NCI-H2029 (cell line): ENCODE results near the gene NSMF.

Experiments used
- DNase-seq: peaks from one replicate; lab custom pipeline; 2025; lab: John Stamatoyannopoulos, UW

The NSMF gene

DNA sequence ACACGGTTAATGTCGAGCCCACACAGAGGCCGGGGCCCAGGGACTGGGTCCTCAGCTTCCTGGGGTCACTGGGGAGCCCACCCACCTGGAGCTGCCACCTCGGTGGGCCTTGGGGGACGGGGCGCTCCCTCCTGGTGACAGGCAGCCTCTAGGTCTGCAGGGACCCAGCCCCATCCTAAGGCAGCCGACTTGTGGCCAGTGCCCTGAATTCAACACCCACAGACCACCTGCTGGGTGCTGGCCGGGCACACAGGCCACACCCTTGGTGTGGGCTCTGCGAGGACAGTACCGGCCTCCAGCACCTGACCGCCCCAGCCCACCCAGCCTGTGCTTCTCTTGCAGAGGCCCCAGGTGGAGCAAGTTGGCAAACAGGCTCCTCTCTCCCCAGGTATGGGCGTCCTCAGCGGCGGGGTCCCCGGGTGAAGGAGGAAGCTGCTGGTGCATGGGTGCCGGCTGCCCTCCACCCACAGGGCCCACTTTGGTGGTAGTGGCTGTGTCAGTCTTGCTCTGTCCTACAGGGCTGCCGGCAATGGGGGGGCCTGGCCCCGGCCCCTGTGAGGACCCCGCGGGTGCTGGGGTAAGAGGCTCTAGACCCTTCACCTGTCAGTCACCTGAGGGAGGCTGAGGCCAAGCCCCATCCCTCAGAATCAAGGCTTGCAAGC lies 26.3 kb downstream of the NSMF start:
- DNase-seq = no peak

DNA sequence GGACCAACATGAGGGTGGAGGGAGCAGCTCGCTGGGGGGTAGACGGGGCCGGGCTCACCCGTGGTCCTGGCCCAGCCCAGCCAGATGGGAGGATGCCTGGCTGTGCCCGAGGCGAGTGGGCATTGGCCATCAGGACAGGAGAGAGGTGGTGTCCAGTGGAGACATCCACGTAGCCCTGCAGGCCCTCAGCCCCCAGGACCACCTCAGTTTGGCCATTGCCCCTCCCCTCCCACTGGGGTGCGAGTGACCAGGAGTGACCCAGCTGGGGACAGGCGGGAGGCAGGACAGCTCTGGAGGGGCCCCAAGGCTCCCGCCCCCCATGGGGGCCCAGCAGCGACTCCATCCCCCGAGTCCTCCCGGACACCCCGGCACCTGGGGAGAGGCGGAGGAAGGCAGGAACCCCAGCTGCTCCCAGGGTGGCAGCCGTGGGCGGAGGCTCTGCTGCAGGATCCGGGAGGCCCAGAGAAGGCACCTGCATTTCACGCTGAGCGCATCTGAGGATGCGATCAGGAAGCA lies 27.7 kb downstream of the NSMF start:
- no peak for DNase-seq

DNA sequence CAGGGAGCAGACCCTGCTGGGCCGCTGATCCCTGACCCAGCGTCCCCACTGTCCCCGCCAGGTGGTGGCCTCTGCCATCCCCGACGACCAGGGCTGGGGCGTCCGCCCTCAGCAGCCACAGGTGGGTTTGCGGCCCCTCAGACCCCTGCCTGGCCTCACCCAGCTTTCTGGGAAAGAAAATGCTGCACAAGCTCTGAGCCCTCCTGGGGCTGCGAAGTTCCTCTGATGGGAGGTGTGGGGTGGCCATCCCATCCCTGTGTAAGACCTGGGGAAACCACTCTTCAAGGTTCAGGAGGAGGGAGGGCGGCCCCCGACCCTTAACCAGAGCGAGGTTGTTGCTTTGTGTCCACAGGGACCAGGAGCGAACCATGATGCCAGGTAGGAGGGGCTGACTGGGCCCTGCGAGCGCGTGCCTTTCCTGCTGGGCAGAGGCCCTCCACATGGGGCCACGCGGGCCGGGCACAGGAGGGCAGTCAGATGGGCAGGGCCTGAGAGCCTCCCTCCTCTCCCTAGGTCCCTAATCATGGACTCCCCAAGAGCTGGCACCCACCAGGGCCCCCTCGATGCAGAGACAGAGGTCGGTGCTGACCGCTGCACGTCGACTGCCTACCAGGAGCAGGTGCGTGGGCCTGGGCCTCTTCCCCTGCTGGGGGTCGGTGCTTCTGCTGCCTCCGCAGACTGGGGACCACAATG lies 28.3 kb downstream of the NSMF start:
- DNase-seq = no peak

DNA sequence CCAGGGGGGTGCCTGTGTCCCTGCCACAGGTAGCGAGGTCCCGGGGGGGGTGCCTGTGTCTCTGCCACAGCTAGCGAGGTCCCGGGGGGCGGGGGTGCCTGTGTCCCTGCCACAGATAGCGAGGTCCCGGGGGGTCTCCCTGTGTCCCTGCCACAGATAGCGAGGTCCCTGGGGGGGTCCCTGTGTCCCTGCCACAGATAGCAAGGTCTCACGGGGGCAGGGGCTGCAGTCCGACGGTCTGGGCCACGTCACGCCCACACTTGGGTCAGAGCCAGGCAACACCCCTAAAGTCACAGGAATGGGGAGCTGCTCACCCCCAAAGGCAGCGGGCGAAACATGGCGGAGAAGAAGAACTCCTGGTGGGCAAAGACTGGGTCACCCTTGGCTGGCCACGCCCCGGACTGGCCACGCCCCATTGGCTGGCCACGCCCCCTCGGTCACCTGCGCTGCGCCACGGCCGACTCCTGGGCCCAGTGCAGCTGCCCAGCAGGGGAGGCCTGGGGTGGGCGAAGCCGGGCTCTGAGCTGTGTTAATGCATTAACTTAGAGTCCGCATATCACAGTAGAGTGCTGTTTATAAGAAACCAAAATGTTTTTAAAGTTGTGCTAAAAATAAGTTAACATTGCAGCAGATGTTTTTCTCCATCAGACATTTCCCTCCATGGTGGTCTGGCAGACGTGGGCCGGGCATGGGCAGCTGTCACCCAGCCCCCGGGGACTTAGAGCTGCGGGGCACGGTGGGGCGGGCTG lies 29.0 kb downstream of the NSMF start:
- DNase-seq = peak; percentile 61

DNA sequence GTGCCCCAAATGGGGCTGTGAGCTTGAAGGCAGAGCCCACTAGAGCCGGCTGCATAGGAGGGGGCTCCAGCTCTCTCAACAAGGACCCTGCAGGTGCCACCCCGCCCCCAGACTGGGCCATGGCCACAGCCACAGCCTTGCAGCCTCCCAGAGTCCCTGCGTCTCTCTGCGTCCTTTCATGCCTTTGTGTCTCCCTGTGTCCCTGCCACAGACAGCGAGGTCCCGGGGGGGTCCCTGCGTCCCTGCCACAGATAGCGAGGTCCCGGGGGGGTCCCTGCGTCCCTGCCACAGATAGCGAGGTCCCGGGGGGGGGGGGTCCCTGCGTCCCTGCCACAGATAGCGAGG lies 29.6 kb downstream of the NSMF start:
- no peak for DNase-seq

DNA sequence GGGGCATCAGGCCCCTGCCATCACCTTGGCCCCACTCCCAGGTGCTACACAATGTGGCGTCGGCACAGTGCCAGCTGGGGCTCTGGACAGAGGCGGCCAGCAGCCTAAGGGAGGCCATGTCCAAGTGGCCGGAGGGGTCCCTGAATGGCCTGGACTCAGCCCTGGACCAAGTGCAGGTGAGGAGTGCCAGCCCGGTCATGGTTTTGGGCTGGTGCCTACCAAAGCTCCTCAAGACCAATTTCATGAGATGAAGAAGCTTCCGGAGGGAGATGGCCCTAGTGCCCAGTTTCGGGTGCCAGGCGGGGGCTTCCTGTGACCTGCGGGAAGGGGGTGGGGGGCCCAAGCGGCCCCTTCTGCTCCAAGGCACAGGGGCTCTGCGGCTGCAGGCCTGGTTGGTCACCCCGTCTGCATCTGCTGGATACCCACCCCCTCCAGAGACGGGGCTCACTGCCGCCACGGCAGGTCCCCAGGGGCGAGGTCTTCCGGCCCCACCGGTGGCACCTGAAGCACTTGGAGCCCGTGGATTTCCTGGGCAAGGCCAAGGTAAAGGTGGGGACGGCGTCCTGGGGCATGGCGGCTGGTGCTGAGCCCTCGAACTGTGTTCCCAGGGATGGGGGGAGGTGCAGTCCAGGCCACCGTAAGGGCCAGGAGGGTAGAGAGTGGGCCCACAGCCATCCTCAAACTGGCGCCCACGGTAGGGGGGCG lies 30.1 kb downstream of the NSMF start:
- peak; percentile 40 for DNase-seq

DNA sequence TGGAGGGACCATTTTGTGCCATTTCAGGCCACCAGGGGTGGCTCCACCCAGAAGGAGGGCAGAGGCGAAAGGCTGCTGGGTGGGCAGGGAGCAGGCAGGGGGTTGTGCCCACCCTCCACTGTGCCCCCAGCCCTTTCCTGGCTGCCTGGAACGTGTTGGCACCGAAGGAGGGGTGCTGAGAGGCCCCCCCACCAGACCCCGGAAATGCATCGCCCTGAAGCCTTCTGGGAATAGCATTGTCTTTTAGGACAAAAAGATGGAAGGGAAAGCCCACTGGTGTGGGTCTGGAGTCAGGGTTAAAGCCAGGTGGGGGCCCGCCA lies 30.9 kb downstream of the NSMF start:
- DNase-seq = no peak

DNA sequence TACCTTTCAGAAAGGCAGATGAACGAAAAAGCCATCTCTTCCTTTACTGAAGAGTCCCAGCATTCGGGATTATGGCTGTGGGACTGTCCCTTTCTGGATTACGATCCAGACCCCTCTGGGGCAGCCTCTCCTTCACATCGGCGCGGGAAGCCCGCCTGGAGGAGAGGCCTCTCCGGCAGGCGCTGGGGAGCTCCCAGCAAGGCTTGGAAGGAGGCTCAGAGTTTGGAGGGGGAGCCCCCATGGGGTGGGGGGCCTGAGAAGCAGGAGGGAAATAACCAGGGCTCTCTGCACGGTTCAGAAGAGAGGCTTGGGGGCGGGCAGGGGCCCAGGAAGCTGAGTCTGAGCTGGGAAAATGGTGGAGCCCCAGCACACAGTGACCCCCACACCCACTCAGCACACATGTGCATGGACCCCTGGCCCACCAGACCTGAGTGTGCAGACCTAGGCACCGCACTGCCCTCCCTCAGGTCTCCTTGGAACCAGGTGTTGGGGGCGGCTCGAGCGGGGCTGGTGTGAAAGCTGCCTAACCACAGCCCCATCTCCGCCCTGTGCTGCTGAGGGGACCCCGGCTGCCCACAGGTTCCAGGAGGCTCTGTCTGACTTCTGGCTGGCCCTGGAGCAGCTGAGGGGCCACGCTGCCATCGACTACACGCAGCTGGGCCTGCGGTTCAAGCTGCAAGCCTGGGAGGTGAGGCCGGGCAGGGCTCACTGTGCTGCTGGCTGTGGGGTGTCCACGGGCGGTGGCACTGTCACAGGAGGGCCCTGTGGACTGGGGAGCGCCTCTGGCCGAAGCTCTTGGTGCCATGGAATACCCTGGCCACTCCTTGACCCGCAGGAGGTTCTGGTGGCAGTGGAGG lies 31.5 kb downstream of the NSMF start:
- no peak for DNase-seq

DNA sequence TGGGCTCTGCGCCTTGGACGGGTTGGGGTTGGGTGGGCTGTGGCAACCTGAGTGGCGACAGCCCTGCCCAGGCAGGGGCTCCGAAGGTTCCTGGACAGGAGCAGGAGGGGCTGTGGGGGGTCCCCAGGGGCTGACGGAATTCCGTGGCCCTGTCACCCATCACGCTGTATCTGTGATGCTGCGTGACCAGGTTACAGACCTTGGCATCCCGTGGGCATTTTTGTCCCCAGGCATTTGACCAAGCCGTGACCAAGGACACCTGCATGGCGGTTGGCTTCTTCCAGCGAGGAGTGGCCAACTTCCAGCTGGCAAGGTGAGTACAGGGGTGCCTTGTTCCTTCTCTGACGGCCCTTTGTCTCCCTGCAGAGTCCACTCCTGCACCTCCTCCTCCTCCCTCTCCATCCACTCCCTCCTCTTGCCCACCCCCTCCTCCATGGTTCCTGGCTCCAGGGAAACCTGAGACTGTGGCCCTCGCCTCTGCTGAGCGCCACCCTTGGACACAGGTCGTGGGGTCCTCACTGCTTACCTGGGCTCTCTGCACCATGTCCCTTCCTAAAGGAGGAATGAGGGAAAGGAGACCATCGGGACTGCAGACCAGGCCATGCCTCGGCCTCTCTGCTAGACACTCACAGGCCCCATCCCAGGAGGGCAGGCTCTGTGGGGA lies 33.0 kb downstream of the NSMF start:
- no peak for DNase-seq

DNA sequence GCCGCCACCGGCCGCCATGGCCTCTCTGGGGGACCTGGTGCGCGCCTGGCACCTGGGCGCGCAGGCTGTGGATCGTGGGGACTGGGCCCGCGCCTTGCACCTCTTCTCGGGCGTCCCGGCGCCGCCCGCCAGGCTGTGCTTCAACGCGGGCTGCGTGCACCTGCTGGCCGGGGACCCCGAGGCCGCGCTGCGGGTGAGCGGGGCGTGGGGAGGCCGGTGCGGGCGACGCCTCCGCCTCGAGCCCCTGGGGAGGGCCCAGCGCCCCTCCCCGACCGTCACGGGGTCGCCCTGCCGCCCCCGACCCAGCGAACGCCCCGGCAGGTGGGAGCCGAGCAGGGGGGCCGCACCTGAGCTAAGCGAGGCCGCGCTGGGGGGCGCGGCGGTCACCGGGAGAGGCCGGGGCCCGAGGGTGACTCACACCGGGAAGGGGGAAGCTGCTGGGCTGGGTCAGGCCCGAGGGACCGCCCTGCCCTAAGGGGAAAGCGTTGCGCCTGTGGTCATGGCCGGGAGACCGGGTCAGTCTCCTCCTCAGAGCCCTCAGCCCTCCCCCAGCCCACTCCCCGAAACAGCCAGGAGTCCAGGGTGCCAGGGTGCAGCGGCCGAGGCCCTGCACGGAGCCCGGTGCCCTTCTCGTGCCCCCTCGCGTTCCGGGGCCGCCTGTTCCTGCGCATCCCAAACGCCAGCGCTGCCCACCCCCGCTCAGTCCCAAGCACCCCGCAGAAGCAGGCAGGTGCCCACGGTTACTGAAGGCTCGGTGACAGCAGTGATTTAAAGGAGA lies 35.4 kb downstream of the NSMF start:
- no peak for DNase-seq

DNA sequence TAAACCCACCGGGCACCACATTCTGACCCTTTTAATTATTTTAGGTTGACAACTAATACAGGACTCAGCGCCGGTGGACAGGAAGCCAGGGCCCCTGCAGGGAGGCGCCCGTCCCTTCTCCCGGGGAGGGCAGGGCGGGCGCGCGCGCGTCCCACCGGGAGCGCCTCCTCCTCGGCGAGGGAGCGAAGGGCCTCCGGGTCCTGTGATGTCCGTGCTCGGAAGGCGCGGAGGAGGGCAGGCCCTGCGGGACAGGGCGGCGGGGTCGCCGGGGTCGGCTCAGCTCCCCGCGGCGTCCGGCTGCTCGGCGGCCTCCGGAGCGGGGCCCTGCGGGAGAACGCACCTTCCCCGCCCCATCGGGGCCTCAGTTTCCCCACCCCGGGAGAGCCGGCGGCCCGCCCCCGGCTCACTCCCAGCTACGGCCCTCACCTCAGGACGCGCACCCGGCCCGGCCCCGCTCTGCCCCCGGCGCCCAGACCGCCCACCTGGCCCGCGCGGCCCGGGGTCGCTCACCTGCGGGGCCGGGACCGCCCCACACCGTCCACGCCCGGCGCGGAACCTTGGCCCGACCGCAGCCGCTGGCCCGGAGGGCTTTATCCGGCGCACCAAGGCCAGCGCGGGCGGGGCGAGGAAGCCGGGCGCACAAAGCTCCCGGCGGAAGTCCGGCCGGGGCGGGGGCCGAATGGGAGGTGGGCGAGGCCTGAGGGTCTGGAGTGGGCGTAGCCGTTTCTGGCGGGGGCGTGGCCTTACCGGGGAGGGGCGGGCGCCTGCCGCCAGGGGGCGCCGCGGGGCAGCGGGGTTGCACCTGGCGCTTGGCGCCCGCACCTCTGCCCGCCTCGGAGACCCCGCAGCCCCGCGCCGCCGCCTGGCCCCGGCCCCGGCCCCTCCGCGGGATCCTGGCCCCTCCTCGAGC lies 36.3 kb downstream of the NSMF start, which contains the start of the genes EXD3 and NOXA1:
Gene EXD3, minus strand, starts transcription at position 559 of the 910 bp plus-strand sequence. CDS start 27,805 bp downstream, outside the sequence.
Gene NOXA1, plus strand, starts transcription at position 790 of the 910 bp plus-strand sequence. CDS start 137 bp downstream, outside the sequence.
- DNase-seq = peak; percentile 93

DNA sequence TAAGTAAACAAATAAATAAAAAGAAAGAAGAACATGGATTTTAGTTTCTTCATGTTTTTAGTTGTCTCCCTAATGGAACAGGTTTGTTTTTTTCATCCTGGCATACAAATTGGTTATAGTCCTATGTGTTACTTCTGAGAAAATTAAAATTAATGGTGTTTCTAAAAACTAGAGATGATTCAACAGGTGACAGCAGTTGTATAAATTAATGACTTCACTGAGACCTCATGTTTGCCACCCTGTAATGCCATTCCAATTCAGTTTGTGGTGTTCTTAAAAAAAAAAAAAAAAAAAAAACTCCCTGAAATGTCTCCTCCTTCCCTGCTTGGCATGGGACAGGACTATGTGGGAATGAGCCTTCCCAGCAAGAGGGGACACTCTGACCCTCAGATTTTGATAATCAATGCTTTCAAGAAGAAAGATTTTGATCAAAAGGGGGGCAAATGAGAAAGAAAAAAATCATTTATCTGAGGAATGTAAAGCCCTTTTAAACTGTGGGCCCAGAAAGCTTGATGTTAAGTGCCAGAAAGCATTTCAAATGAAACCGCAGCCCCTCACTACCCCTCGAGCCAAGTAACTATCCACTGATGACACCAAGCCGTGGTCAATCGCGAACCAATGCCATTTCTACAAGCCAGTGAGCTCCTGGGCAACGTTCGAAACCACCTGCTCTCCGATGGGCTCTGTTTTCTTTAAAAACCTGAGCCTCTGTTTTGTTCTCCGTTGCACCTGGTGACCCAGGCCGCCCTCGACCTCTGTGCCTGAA lies 37.1 kb downstream of the NSMF start:
- no peak for DNase-seq

DNA sequence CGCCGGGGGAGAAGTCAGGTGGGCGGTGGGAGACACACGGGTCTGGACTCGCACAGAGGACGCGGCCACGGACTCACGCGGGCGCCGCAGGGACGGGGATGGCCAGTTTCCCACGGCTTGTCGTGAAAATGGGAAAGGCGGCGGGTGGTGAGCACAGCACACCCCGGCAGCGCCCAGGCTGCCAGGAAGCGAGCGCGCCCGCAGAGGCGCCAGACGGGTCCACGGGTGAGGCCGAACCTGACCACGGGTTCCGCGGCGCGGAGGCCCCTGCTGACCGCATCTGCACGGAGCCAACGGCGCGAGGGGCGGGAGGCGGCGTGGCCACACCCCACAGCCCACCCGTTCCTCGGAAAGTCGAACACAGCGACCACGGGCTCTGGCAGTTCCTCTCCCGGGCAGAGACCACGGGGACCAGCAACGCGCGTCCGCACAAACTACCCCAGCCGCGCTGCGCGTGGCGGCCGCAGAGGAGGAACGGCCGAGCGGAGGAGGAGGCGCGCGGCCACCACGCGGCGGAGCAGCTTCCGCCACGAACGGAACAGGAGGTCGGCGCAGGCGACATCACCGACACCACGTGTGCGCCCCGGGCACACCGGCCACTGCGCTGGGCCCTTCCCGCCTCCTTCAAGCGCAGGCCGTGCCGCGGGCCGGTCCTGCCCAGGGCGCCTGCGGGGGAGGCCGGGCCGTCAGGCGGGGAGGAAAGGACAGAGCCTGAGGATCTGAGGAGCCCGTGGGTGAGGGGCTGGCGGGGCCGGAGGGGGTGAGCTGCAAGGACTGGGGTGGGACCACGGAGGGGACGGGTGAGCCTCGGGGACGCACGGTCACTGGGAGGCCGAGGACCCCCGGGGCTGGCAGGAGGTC lies 41.7 kb downstream of the NSMF start:
- DNase-seq = no peak

DNA sequence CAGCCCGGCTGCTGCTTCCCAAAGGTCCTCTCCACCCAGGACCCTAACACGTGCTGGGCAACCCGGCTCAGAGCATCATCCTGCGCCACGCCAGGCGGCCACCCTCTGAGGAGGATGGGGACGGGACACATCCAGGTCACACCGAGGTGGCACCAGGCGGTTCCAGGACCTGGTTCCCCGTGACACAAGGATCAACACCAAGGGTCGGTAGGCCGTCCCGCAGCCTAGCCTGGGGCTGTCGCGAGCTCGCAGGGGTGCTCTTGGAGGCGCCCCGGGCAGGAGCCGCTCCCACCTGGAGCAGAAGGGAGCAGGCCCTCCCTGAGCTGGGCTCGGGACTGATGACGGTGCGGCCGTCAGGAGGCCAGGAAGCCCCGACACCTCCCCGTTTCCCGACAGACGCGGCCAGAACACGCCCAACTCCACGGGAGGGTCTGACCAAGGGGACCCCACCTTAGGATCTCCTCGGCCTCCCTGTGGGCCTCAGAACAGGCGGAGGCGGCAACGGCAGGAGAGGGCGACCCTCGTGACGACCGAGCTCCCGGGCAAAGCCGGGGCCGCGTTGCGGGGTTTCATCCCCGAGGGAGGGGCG lies 42.5 kb downstream of the NSMF start:
- no peak for DNase-seq

DNA sequence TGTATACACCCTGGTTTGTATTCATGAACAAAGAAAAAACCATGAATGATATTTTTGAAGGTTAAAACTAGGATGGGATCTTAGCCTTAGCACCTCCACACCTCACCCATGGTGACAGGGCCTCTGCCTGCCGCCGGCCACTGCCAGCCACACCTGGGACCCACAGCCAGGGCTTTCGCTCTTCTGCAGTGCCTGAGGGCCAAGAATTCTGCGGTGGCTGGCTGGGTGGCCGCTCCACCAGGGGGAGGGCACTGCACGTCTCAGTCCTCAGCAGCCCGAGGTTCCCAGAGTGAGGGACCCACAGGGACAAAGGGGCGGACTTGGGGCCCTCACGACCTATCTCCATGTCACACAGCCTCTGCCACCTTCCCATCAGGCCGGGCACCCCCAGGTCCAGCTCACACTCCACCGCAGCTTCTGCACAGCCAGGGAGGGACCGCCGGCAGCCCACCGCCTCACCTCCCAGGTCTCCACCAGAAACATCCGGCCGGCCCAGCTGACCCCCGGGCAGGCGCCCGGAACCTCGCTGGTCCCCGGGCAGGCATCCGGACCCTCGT lies 43.0 kb downstream of the NSMF start:
- no peak for DNase-seq

DNA sequence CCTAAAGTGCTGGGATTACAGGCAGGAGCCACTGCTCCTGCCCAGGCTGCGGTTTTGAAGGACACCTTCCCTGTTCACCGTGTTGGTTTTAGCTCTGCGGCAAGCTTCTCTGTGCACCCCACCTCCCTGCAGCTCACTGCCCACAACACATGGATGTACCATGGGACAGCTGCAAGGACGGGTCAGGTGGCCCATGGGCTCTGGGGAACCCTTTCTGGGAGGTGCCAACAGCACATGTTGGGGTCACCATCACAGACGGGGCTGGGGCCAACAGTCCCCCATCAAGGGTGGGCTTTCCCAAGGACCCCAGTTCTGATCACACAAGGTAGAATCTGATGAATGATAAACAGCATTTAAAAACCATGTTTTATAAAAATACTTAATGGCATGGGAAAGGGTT lies 43.7 kb downstream of the NSMF start:
- no peak for DNase-seq

DNA sequence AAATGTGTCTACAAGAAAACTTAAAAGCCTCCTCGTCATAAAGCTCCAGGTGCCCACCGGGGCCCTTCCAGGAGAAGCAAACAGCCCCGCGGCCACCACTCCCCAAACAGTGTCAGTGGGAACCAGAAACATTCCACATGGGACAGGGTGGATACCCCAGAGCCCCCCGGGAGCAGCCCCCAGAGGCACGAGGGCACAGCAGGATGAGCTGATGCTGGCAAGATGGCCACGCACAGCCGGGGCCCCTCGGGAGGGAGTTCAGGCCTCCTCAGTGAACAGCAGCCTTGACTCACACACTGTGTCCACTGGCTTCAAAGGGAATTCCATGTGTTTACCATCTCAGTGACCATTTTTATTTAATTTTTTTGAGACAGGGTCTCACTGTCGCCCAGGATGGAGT lies 46.7 kb downstream of the NSMF start:
- DNase-seq = no peak
